ENCODE measurements around the gene SELENOF.
"Not testable (repeated sequence)": the region's sequence is repeated elsewhere in the genome, so short reads cannot be mapped to it uniquely, and the experiment has no call there.

Gene SELENOF

DNA sequence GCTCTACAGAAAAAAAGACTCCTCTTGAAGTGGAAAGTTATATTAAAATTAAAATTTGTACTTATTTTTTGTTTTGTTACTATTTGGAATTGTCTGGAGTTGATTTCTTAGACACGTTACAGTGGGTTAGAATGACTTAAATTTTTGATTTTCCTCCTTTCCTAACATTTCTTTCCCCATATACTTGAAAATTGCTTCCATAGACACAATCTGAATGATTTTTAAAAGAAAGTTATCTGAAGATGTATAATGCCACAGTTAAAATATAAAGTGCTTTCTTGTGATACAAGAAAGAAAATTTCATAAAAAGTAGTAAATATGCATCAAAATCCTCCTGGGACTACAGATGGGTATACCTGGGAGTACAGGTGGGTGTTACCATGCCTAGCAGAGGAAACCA lies 2.8 kb upstream of the SELENOF start:
- no peak for DNase-seq (ENCODE audit: low read depth)

- no peak for DNase-seq (ENCODE audit: low read depth)
These were observed 1.9 kb upstream of the SELENOF start for GRCh38 chr1:86915737-86916235.

DNA sequence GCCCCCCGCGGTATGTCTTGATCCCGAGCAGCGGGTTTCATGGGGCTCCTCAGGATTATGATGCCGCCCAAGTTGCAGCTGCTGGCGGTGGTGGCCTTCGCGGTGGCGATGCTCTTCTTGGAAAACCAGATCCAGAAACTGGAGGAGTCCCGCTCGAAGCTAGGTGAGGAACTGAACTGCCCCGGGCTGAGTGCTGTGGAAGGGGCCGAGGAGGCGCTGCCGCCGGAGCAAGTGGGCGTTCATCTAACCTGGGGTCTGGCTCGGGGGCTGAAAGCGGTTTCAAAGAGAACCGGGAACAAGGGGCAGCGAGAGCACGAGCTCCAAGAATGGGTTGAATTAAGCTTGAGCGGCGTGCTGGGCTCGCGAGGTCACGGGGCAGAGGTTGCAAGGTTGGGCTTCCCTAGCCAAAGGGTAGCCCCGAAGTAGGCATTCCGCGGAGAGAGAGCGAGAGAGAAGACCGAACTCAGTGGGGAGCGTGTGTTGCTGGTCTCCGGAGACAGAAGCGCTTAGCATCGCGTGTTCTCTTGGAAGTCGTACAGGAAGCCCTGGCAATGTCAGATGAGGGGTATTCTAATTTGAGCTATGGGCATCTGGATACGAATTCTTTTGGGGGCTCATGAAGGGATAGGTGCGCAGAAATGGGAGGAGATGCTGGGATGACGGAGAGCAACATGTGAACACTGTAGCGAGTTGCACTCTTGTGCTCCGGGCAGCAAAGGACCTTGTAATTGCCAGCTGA lies 1.2 kb upstream of the SELENOF start:
- DNase-seq (ENCODE audit: low read depth) = peak; percentile 25

- no peak for DNase-seq (ENCODE audit: low read depth)
These were observed 673 bp upstream of the SELENOF start, which contains the start of gene HS2ST1 for GRCh38 chr1:86914601-86914997. Gene HS2ST1 (plus strand): TSS chr1:86914635.

GRCh38 chr1:86913399-86913895 lies 479 bp downstream of the SELENOF start:
- DNase-seq (ENCODE audit: low read depth) = peak; percentile 16

DNA sequence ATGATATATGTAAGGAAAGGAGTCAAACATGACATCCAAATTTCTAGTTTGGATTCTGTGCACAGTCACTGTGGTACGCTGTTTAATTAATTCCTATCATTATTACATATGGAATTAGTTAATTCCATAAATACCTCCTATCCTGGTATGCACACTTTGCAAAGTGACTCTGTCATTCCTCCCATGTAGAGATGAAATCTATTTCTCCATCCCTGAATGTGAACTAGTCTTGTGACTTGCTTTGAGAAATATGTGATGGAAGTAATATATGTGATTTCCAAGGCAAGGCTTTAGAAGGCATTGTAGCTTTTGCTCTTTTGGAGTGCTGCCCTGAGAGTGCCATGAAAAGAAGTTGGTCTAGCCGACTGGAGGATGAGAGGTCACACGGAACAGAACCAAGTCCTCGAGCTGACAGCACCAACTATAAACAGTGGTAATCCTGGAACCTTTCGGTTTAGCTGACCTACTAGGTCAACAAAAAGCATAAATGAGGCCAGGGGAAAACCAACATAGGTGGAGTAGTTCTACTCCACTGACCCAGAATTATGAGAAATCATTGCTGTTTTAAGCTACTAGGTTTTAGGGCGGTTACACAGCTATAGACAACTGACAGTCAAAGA lies 1.5 kb downstream of the SELENOF start:
- no peak for DNase-seq (ENCODE audit: low read depth)

GRCh38 chr1:86906419-86906818 lies 7.5 kb downstream of the SELENOF start:
- no peak for DNase-seq (ENCODE audit: low read depth)

DNA sequence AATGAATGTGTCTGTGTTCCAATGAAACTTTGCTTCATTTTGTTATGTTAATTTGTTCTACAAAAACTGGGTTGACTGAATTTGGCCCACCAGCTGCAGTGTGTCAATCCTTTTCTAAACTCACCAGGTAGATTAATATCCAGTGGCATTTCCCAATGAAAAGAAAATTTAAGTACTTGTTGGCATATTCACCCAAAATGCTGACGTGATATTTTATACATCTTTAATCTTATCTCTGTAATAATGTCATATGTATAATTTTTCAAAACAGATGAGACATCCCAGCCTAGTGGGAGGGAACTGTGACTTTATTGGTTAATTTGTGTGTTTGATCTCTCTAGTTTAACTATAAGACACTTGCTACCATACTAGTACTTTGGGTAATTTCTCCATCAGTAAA lies 8.1 kb downstream of the SELENOF start:
- no peak for DNase-seq (ENCODE audit: low read depth)

DNA sequence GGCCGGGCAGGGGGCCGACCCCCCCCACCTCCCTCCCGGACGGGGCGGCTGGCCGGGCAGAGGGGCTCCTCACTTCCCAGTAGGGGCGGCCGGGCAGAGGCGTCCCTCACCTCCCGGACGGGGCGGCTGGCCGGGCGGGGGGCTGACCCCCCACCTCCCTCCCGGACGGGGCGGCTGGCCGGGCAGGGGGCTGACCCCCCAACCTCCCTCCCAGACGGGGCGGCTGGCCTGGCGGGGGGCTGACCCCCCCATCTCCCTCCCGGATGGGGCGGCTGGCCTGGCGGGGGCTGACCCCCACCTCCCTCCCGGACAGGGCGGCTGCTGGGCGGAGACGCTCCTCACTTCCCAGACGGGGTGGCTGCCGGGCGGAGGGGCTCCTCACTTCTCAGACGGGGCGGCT lies 14.5 kb downstream of the SELENOF start:
- DNase-seq (ENCODE audit: low read depth) = not testable (repeated sequence)

DNA sequence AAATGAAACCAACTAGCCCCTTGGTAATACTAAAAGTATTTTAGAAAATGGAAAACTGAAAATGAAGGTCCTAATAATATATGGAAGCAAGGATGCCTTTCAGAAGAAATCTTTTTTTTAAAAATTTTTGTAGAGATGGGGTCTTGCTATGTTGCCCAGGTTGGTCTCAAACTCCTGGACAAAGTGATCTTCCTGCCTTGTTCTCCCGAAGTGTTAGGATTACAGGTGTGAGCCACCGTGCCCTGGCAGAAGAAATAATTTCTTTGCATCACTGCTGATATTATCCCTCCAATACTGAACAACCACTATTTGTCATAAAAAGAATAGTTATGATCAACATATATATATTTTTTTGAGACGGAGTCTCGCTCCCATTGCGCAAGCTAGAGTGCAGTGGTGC lies 25.6 kb downstream of the SELENOF start:
- DNase-seq (ENCODE audit: low read depth) = no peak

GRCh38 chr1:86887479-86888162 lies 26.3 kb downstream of the SELENOF start:
- no peak for DNase-seq (ENCODE audit: low read depth)

DNA sequence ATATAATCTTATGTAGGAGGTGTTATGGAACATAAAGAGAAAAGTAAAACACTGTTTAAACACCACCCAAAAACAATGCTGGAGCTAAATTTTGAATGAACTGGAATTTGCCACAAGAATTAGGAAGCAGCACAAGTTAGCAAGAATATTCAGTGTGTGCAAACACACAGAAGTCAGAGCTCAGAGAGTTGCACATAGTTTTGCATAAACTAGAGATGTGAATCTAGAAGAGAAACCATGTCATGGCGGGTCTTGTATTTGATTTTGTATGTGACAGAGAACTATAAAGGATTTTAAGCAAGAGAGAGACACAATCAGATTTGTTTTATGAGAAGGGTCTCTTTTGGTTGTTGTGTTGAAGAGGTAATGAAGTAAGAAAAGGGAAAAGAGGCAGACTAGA lies 38.2 kb downstream of the SELENOF start:
- DNase-seq (ENCODE audit: low read depth) = no peak

DNA sequence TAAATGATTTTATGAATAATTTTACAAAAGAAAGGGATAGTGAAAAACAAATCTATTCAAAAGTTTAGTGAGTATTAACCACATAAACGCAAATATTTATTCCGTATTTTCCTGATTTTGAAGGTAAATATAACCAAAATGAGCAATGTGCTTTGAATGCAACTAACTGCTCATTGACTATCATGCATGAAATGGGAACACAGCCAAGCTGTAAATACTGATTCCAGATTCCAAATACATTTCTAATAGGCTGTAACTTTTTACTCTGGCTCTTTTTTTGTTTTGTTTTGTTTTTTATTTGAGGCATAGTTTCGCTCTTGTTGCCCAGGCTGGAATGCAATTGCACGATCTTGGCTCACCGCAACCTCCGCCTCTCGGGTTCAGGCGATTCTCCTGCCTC lies 41.8 kb downstream of the SELENOF start:
- DNase-seq (ENCODE audit: low read depth) = no peak

DNA sequence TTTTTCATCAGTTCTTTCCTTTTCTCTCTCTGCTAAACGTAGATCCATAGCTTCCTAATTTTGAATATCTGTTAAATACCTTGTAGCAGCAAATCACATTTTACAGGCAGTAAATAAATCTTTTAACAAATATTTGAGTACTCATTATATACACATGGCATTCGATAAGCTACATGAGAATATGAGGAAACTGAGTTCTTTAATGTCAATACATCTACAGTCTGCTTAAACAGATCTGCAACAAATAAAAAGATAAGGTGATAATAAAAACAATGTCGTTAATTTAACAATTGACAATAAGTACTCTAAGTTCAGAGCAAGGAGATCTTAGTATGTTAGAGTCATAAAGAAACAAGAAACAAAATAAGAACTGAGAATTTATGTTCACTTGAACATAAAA lies 42.9 kb downstream of the SELENOF start:
- DNase-seq (ENCODE audit: low read depth) = no peak

DNA sequence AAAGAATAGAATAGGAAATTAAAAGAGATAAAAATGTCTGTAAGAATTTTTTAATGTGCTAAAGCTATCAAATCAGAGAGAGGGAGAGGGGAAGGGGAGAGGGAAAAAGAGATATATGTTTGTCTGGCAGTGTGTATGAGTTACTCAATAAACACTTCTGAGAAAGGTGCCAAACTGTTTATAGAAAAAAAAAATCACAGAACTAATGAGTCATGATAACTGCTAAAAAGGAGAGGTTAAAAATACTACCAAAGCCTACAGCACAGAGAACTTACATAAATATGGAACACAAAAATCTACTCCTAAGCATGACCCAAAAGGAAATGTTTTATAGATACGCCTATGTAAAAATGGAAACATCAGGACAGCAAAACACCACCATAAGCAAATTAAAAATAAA lies 45.4 kb downstream of the SELENOF start:
- DNase-seq (ENCODE audit: low read depth) = no peak

DNA sequence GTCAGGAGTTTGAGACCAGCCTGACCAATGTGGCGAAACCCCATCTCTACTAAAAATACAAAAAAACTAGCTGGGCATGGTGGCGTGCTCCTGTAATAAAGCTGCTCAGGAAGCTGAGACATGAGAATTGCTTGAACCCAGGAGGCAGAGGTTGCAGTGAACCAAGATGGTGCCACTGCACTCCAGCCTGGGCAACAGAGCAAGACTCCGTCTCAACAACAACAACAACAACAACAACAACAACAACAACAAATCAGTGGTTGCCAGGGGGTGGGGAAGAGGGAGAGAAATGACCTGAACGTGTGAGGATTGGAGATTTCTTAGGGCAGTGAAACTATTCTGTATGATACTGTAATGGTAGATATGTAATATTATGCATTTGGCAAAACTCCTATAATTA lies 46.6 kb downstream of the SELENOF start:
- not testable (repeated sequence) for DNase-seq (ENCODE audit: low read depth)

DNA sequence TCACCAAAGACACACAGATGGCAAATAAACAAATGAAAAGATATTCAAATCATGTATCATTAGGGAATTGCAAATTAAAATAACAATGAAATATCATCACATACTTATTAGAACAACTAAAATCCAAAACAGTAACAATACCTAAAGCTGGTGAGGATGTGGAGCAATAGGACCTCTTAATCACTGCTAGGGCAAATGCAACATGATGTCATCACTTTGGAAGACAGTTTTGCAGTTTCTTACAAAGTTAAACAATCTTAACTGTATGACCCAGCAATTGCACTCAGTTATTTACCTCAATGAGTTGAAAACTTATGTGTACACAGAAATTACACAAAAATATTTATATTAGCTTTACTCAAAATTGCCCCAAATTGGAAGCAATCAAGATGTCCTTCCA lies 47.3 kb downstream of the SELENOF start:
- peak; percentile 18 for DNase-seq (ENCODE audit: low read depth)

- no peak for DNase-seq (ENCODE audit: low read depth)
These were observed 47.8 kb downstream of the SELENOF start for GRCh38 chr1:86865973-86866637.

DNA sequence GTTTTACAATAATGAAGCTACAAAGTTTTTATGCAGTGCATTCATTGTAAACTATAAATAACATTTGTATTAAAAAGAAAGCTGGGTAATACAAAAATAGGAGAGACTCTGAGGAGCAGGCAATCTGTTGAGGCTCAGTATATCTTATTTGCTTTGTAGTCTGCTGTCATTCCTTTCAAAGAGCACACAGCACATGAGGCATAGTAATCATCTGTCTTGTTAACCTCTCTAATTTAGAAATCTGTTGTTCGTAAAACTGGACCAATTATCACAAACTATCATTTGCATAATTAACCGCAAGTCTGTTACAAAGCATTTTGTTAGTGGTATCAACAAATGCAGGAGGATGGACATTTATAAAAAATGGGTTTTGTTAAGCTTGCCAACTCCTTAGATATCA lies 51.0 kb downstream of the SELENOF start:
- no peak for DNase-seq (ENCODE audit: low read depth)

GRCh38 chr1:86861424-86861823 lies 52.5 kb downstream of the SELENOF start:
- DNase-seq (ENCODE audit: low read depth) = no peak

DNA sequence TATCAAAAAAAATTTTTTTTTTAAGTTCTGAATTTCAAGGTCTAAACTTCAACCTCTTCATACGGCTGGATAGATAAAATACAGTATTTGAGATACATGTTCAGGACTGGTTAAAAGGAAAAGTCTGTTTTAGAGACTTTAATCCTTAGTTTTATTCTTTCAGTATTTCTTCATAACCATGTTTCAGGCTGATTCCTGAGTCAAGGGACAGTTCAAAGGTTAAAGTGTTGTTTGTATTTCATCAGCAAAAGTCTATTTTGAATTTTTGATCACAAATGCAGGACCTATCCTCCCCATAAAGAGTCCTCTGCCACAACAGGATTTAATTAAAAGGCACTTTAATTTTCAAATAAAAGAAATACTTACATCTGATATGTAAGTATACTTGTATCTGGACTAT lies 53.5 kb downstream of the SELENOF start:
- no peak for DNase-seq (ENCODE audit: low read depth)

DNA sequence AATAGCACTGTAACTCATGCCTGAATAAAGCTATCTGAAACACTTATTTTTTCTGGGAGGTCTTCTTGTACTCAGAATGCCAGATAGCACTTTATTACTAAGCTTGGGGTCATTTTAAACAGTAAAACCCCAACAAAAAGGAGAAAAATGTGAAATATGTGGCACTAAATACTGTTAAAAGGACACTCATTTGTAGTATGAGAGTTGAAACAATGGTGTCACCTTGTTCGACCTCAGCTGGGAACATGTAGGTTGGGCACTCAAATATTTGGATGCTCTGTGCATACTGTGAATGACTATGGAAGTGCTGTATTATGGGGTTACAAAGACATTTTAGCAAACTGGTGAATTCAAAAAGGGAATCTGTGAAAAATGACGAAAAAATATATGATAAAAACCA lies 53.9 kb downstream of the SELENOF start:
- DNase-seq (ENCODE audit: low read depth) = no peak
